KOPT-K1 (cell line): ENCODE results near the gene KCNT2.

Source experiments
- H3K27ac ChIP-seq: fragments of 200-600 bp; sonication (generic); 2 replicates; pipeline ENCODE4 v1.5.1; 2016; ENCODE audit warnings: antibody characterized with exemption, mild to moderate bottlenecking, low read depth, low read length; ENCODE audit not compliant: poor library complexity, severe bottlenecking
- H3K36me3 ChIP-seq: fragments of 200-600 bp; sonication (generic); 2 replicates; pipeline ENCODE4 v1.5.1; 2017; ENCODE audit warnings: antibody characterized with exemption, mild to moderate bottlenecking, low read length, moderate library complexity; ENCODE audit not compliant: insufficient read depth
- H3K9me3 ChIP-seq: fragments of 200-600 bp; sonication (generic); 2 replicates; pipeline ENCODE4 v1.5.1; 2017; ENCODE audit warnings: antibody characterized with exemption, low read length, mild to moderate bottlenecking; ENCODE audit not compliant: insufficient read depth, poor library complexity, severe bottlenecking

The KCNT2 gene

GRCh38 chr1:196385109-196385508 lies 223.1 kb downstream of the KCNT2 start:
- Histone ChIP-seq H3K27ac (no peak overlapping the region), H3K36me3 (no peaks in the 10 kb centered on the region), H3K9me3 (no peaks in the 10 kb centered on the region)

- Histone ChIP-seq H3K36me3 (no peaks in the 10 kb centered on the region), H3K27ac (no peak overlapping the region)
Observed at GRCh38 chr1:196382383-196382782, 225.9 kb downstream of the KCNT2 start.

GRCh38 chr1:196381544-196381943 lies 226.7 kb downstream of the KCNT2 start:
- no peaks in the 10 kb centered on the region for H3K9me3 ChIP-seq
- H3K36me3 ChIP-seq: no peaks in the 10 kb centered on the region
- H3K27ac ChIP-seq: no peak overlapping the region

More at GRCh38 chr1:196382383-196382782, 225.9 kb downstream of the KCNT2 start:
- no peaks in the 10 kb centered on the region for H3K9me3 ChIP-seq

GRCh38 chr1:196380316-196380715 lies 227.9 kb downstream of the KCNT2 start:
- Histone ChIP-seq H3K9me3 (no peaks in the 10 kb centered on the region), H3K36me3 (no peaks in the 10 kb centered on the region), H3K27ac (no peak overlapping the region)

- Histone ChIP-seq H3K27ac (no peak overlapping the region), H3K9me3 (no peaks in the 10 kb centered on the region), H3K36me3 (no peaks in the 10 kb centered on the region)
Observed at GRCh38 chr1:196377811-196378210, 230.4 kb downstream of the KCNT2 start.

GRCh38 chr1:196376630-196377328 lies 231.5 kb downstream of the KCNT2 start:
- Histone ChIP-seq H3K36me3 (no peaks in the 10 kb centered on the region), H3K27ac (no peak overlapping the region), H3K9me3 (no peaks in the 10 kb centered on the region)

GRCh38 chr1:196373798-196374197 lies 234.4 kb downstream of the KCNT2 start:
- no peaks in the 10 kb centered on the region for H3K9me3 ChIP-seq
- H3K36me3 ChIP-seq: no peaks in the 10 kb centered on the region
- H3K27ac ChIP-seq: no peak overlapping the region

- Histone ChIP-seq H3K27ac (no peak overlapping the region), H3K9me3 (no peaks in the 10 kb centered on the region), H3K36me3 (no peaks in the 10 kb centered on the region)
Observed at GRCh38 chr1:196372896-196373536, 235.2 kb downstream of the KCNT2 start.

- Histone ChIP-seq H3K36me3 (no peaks in the 10 kb centered on the region), H3K9me3 (no peaks in the 10 kb centered on the region), H3K27ac (no peak overlapping the region)
Observed at GRCh38 chr1:196367838-196368237, 240.4 kb downstream of the KCNT2 start.

GRCh38 chr1:196366817-196367495 lies 241.3 kb downstream of the KCNT2 start:
- H3K36me3 ChIP-seq: no peaks in the 10 kb centered on the region
- H3K27ac ChIP-seq: no peak overlapping the region
- H3K9me3 ChIP-seq: no peaks in the 10 kb centered on the region

- Histone ChIP-seq H3K9me3 (no peaks in the 10 kb centered on the region), H3K27ac (no peak overlapping the region), H3K36me3 (no peaks in the 10 kb centered on the region)
Observed at GRCh38 chr1:196361112-196361714, 247.0 kb downstream of the KCNT2 start.

- Histone ChIP-seq H3K27ac (no peak overlapping the region), H3K9me3 (no peaks in the 10 kb centered on the region), H3K36me3 (no peaks in the 10 kb centered on the region)
Observed at GRCh38 chr1:196357913-196358312, 250.3 kb downstream of the KCNT2 start.

- Histone ChIP-seq H3K27ac (no peak overlapping the region), H3K36me3 (no peaks in the 10 kb centered on the region), H3K9me3 (no peaks in the 10 kb centered on the region)
Observed at GRCh38 chr1:196355206-196355786, 252.9 kb downstream of the KCNT2 start.

GRCh38 chr1:196344453-196344852 lies 263.8 kb downstream of the KCNT2 start:
- H3K36me3 ChIP-seq: no peaks in the 10 kb centered on the region
- H3K27ac ChIP-seq: no peak overlapping the region
- no peaks in the 10 kb centered on the region for H3K9me3 ChIP-seq

- Histone ChIP-seq H3K36me3 (no peaks in the 10 kb centered on the region), H3K9me3 (no peaks in the 10 kb centered on the region), H3K27ac (no peak overlapping the region)
Observed at GRCh38 chr1:196324345-196324744, 283.9 kb downstream of the KCNT2 start.
